GM20000 (cell line): Measurements from ENCODE around the gene DCTN4.

Experiments
- DNase-seq: peaks from one replicate; pipeline ENCODE4 v3.0.0; 2012; ENCODE audit warnings: low spot score
- TF ChIP-seq, protein P1 (sequence below): IDR thresholded peaks from 2 replicates; pipeline ENCODE4 v1.5.1; 2012; ENCODE audit warnings: mild to moderate bottlenecking, control low read depth; ENCODE audit errors: extremely low read depth, missing control alignments

DCTN4 gene

DNA sequence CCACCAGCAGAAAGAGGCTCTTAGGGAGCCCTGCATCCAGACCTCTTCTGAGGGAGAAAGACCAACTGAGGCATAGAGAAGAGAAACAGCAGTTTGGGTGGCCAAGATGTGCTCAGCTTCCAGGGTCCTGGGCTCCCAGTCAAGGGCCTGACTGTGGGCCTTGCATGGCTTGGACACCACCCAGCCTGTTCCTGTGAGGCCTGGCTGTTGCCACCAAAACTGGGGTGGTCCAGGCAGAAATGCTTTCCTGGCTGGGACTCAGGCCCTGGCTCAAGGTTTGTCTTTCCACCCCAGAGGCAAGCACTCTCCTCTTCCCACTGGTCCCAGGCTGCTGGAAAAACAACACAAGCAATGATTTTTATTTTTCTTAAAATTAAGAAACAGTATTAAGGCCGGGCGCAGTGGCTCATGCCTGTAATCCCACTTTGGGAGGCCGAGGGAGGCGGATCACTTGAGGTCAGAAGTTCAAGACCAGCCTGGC lies 84.4 kb downstream of the DCTN4 start:
- TF ChIP-seq, protein P1, sequence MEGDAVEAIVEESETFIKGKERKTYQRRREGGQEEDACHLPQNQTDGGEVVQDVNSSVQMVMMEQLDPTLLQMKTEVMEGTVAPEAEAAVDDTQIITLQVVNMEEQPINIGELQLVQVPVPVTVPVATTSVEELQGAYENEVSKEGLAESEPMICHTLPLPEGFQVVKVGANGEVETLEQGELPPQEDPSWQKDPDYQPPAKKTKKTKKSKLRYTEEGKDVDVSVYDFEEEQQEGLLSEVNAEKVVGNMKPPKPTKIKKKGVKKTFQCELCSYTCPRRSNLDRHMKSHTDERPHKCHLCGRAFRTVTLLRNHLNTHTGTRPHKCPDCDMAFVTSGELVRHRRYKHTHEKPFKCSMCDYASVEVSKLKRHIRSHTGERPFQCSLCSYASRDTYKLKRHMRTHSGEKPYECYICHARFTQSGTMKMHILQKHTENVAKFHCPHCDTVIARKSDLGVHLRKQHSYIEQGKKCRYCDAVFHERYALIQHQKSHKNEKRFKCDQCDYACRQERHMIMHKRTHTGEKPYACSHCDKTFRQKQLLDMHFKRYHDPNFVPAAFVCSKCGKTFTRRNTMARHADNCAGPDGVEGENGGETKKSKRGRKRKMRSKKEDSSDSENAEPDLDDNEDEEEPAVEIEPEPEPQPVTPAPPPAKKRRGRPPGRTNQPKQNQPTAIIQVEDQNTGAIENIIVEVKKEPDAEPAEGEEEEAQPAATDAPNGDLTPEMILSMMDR = no peak
- no peak for DNase-seq

DNA sequence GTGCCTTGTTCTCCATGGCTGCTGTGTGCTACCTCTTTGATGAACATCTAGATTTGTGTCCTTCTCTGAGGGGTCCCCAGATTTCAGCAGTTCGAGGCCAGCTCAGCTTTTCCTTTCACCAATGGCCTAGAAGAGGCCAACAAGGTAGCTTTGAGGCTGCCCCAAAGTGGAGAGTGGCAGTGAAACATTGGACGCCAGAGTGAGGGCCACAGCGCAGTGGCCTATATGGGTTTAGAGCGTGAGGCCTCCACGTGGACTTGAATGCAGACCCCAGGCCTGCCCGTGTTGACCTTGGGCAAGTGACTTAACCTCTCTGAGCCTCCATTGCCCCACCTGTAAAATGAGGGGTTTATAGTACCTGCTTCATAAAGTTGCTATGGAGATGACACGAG lies 85.9 kb downstream of the DCTN4 start:
- peak; percentile 13 for DNase-seq
- TF ChIP-seq, protein P1 = no peak

DNA sequence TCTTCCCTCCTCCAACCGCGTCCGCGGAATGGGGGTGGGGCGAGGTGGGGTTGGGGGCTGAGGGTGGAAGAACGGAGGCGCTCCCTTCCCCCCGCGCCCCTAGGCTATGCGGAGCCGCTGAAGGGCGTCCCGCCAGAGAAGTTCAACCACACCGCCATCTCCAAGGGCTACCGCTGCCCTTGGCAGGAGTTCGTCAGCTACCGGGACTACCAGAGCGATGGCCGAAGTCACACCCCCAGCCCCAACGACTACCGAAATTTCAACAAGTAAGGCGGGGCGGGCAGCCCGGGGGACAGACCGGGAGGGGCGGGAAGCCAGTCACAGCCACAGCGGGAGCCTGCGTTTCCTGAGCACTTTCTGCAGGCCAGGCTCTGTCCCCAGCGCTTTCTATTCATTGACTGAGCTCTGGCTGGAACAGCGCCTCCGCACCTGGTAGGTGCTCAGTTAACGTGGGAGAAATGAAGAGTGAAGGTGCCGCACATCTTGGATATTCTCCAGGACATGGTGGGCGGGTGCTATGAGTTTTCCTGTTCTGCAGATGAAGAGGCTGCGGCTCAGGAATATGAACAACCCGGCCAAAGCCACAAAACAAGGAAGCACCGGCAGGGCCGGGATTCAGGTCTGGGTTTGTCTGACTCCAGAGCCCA lies 86.5 kb downstream of the DCTN4 start:
- DNase-seq = peak; percentile 51
- TF ChIP-seq, protein P1 = no peak

DNA sequence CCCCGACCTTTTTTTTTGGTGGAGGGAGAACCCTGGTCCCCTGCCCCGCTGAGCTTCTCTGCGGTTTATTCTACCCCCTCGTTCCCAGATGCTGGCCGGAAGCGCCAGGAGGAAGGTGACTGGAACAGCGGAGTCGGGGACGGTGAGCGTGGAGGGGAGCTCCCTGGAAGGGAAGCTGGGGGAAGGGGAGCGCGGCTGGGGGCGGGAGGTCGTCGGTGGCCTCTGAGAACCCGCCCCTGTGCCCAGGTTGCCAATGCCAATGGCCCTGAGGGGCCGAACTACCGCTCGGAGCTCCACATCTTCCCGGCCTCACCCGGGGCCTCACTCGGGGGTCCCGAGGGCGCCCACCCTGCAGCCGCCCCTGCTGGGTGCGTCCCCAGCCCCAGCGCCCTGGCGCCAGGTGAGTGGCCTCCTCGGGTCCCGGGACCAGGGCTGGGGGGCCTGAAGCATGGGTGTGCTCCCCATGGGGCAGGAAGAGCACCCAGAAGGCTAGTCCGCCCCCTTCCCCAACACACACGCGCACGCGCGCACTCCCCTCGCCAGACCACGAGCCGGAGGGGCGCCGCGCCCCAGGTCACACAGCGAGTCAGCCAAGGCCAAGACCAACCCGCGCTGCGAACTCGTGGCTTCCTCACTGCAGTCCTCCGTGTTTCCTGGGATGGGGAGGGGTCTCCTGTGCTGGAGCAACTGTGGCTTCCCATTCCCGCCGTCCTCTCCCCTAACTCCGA lies 87.1 kb downstream of the DCTN4 start:
- TF ChIP-seq, protein P1 = no peak
- DNase-seq = peak; percentile 28

DNA sequence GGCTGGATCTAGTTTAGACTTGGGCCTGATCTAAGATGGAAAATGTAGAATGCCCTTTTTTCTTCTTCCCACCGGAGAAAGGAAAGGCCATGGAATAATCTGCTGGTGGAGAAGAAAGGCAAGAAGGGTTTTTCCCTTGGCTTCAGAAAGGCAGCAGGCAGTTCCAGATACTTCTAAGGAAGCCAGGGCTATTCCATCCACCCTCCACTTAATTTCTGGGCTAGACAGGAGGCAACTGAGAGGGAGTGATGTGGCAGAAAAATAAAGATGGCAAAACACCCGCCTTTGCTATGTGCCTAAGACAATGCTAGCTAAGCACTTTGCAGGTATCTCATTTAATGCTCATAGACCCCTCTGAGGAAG lies 87.9 kb downstream of the DCTN4 start:
- TF ChIP-seq, protein P1 = no peak
- DNase-seq = no peak

DNA sequence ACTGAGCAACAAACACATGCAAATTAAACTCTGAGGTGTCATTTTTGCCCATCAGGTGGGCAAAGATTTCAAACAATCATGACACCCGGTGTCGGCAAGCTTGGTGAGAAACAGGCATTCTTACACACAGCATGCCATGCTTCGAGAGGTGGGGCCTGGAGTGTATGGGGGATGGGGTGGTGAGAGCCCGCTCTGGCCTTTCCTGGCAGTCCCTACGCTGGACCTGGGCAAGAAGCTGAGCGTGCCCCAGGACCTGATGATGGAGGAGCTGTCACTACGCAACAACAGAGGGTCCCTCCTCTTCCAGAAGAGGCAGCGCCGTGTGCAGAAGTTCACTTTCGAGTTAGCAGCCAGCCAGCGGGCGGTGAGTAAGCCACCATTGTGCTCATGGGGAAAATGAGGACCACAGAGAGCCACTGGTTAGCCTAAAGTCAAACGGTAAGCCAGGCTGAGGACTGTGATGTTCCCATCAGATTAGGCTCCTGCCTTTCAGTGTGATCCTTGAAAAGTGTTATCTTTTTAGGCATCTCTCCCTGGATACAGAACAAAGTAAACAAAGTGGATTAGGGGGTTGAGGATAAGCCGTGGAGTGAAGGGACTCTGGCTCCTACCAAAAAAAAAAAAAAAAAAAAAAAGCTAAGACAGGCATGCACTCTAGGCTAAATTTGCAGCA lies 88.4 kb downstream of the DCTN4 start:
- peak; percentile 19 for DNase-seq
- TF ChIP-seq, protein P1 = no peak

DNA sequence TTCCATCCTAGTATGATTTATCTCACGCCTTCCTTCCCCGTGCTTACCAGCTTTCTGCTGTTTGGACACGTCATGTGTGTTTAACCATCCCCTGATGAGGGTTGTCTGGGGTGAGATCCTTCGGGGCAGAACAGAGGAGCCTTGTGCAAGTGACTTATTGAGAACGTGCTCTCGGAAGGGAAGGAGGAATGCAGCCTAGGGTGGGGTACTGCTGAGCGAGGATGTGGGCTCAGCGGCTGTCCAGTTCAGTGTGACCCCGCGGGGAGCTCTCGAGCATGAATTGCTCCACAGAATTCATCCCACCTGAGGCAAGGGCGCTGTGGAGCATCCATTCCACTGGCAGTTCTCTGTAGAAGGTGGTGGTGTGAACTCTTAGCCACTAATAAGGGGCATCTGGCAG lies 93.8 kb downstream of the DCTN4 start:
- TF ChIP-seq, protein P1 = no peak
- DNase-seq = no peak
